AG09309 (cell line): ENCODE data around the gene RAPGEF6.

Experiments
- DNase-seq: peaks from one replicate; pipeline ENCODE4 v3.0.0-alpha.2; 2010; ENCODE audit warnings: low read depth
- H3K4me3 ChIP-seq: 2 replicates; pipeline ENCODE4 v1.5.1; 2011; ENCODE audit warnings: mild to moderate bottlenecking, low read depth, low read length, moderate library complexity; ENCODE audit not compliant: control insufficient read depth
- TF ChIP-seq, protein P1 (sequence below): IDR thresholded peaks from 2 replicates; pipeline ENCODE4 v1.5.1; 2011; ENCODE audit warnings: mild to moderate bottlenecking, low read depth, low read length, inconsistent platforms; ENCODE audit not compliant: insufficient read depth, control insufficient read depth; ENCODE audit errors: missing control alignments

The RAPGEF6 gene

DNA sequence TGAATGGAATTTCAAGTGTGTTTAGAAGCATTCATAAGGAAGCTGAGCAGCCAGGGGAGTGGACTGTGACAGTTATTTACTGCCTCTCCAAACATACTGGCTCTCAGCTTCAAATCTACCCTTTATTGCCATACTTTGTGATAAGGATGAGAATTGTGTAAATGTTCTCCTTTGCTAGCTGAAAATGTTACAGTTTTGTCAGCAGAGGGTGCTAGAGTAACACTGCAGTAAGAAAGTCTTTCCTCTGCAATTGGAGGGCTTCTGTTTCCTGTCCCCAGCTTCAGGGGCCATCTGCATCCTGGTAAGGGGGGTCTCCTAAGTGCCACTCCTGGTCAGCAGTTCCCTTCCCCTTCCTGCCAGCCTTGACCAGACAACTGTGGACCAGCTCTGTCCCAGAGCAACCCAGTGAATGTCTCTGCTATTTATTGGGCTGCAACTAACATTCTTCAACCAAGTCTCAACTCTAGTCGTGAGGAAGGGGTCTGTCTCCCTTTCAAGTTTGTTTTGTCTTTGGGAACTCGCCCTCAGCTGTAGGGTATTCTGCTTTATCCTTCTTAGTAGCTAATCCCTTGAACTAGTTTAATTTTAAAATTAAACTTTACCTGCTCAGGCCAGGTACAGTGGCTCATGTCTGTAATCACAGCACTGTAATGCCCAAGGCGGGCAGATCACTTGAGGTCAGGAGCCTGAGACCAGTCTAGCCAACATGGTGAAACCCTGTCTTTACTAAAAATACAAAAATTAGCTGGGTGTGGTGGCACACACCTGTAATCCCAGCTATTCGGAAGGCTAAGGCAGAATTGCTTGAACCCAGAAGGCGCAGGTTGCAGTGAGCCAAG, 45.3 kb downstream of the RAPGEF6 start:
- no peak overlapping the region for H3K4me3 ChIP-seq
- TF ChIP-seq, protein P1, sequence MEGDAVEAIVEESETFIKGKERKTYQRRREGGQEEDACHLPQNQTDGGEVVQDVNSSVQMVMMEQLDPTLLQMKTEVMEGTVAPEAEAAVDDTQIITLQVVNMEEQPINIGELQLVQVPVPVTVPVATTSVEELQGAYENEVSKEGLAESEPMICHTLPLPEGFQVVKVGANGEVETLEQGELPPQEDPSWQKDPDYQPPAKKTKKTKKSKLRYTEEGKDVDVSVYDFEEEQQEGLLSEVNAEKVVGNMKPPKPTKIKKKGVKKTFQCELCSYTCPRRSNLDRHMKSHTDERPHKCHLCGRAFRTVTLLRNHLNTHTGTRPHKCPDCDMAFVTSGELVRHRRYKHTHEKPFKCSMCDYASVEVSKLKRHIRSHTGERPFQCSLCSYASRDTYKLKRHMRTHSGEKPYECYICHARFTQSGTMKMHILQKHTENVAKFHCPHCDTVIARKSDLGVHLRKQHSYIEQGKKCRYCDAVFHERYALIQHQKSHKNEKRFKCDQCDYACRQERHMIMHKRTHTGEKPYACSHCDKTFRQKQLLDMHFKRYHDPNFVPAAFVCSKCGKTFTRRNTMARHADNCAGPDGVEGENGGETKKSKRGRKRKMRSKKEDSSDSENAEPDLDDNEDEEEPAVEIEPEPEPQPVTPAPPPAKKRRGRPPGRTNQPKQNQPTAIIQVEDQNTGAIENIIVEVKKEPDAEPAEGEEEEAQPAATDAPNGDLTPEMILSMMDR: peak; percentile 87
- peak; percentile 29 for DNase-seq

DNA sequence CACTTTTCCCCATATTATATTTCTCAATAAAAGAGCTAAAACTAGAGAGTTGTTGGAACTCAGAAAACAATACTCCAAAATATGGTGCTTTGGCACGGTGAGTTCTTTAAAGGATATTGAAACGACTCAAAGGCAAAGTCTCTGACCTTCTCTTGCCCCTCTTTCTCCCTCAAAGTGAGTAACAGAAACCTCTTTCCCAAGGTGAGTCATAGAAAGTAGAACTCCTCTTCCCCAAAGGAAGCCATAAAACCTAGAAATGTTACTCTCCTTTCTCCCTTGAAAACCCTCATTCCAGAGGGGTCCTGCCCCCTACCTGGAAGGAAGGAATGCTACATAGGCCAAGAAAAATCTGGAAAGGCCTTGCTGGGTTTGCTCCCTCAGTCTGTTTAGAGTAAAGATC, 47.5 kb downstream of the RAPGEF6 start:
- no peak overlapping the region for H3K4me3 ChIP-seq
- TF ChIP-seq, protein P1: peak; percentile 5
- no peak for DNase-seq

DNA sequence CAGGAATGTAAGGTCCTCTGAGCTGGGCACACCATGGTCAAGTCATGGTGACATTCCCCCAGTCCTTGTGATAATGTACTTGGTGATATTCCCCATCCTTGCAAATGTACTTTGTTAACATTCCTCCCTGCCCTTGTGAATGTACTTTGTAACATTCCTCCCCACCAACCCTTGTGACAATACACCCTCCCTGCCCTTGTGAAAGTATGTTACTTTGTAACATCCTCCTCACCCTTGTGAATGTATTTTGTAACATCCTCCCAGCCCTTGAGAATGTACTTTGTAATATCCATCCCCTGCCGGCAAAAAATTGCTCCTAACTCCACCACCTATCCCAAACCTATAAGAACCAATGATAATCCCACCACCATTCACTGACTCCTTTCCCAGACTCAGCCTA, 53.3 kb downstream of the RAPGEF6 start:
- DNase-seq: no peak
- TF ChIP-seq, protein P1: no peak

GRCh38 chr5:131579917-131580671, 54.9 kb downstream of the RAPGEF6 start:
- TF ChIP-seq, protein P1: no peak
- DNase-seq: no peak

More for the DNA sequence above, 53.3 kb downstream of the RAPGEF6 start:
- no peak overlapping the region for H3K4me3 ChIP-seq

GRCh38 chr5:131575660-131576227, 59.3 kb downstream of the RAPGEF6 start:
- no peak for DNase-seq
- TF ChIP-seq, protein P1: no peak
- no peak overlapping the region for H3K4me3 ChIP-seq

More at GRCh38 chr5:131579917-131580671, 54.9 kb downstream of the RAPGEF6 start:
- H3K4me3 ChIP-seq: no peak overlapping the region

GRCh38 chr5:131571669-131572168, 63.3 kb downstream of the RAPGEF6 start:
- TF ChIP-seq, protein P1: no peak
- H3K4me3 ChIP-seq: no peak overlapping the region

More at GRCh38 chr5:131571669-131572168, 63.3 kb downstream of the RAPGEF6 start:
- DNase-seq: no peak
